Right cardiac atrium (tissue), 5 donors: ENCODE measurements around the gene PECR. TPM values are rescaled to one million over a fixed set of nuclear protein-coding genes. Genes with fewer than 3 reads are reported as not detected.

Experiments used
- ATAC-seq, 2 donors: fragments of 200-7000 bp; cut with Tn5 transposase; one replicate each; pipeline versions ENCODE4 v1.8.0 to v1.9.1; 2020; ENCODE audit warnings: moderate library complexity in 2 of 2, mild to moderate bottlenecking in 1 of 2
- DNase-seq, 3 donors: peaks; one replicate each; pipeline ENCODE4 v3.0.0-alpha.2; 2020
- H3K27ac ChIP-seq: one replicate; pipeline ENCODE4 v1.5.1; 2013; ENCODE audit warnings: mild to moderate bottlenecking, low read length, control low read depth, moderate library complexity
- H3K27me3 ChIP-seq: one replicate; pipeline ENCODE4 v1.6.1; 2013; ENCODE audit not compliant: control insufficient read depth, insufficient read depth
- H3K4me1 ChIP-seq: one replicate; pipeline ENCODE4 v1.6.1; 2013; ENCODE audit warnings: low read length; ENCODE audit not compliant: control insufficient read depth, insufficient read depth
- H3K4me3 ChIP-seq: one replicate; pipeline ENCODE4 v1.5.1; 2013; ENCODE audit warnings: low read length, control low read depth
- H3K9me3 ChIP-seq: one replicate; pipeline ENCODE4 v1.6.1; 2013; ENCODE audit warnings: low read length; ENCODE audit not compliant: control insufficient read depth
- WGBS: extraction: QIAGEN DNeasy Blood & Tissue Kit; methylation state at CpG from one replicate; pipeline ENCODE4 v1.1.7; 2013; 5-methylcytosine and 5-hydroxymethylcytosine counted together
- intact Hi-C, 4 donors: fragments of 100-400 bp; cut with DNase I; formaldehyde crosslinking; loops; one replicate each; pipeline versions ENCODE4 v1.11.0 to v1.14.0; 2022 to 2023
- long read RNA-seq, 4 donors: library from polyadenylated mRNA; unstranded; transcript quantifications; one replicate each; pipeline ENCODE4 v2.0.0, GENCODE V29; 2020 to 2021
- polyA plus RNA-seq: library from polyadenylated mRNA; stranded (reverse); fragments of 200-250 nt; gene quantifications from one replicate; pipeline ENCODE4 v1.2.3, GENCODE V29; 2013
- total RNA-seq, 4 donors: library from RNA; stranded (reverse); fragmentation: NEBNext Ultra II Directional; extraction: Animal tissue kit (Norgen Biotek cat#: 25700); gene quantifications; one replicate each; pipeline ENCODE4 v1.2.1, GENCODE V29; 2021
- donor health status: healthy with polysubstance abuse.
- donor health status: DM: no; HTN: yes; CAD: no.
- donor health status: DM: no; HTN: no; CAD: no.
- donor health status: DM: no; HTN: yes; CAD: no; lungs with severe emphysema.
- donor health status: DM: yes; HTN: yes; CAD: no.

PECR gene
- total RNA-seq (1 to 10 TPM; 2.9 to 7.9 (median 6.0) TPM), polyA plus RNA-seq (5.1 TPM)
- long read RNA-seq, donor 1, partial matches to known transcripts = 0 of 5 reads
- long read RNA-seq, donor 1, other reads (novel, unspliced or antisense) = 2 of 5 reads
- long read RNA-seq, donor 2, transcript PECR-201 (8 exons, 1,853 nt) = major isoform, 5 of 6 reads
- long read RNA-seq, donor 2, partial matches to known transcripts = 0 of 6 reads
- long read RNA-seq, donor 2, other reads (novel, unspliced or antisense) = 1 of 6 reads
- long read RNA-seq, donor 3, transcript PECR-201 (8 exons, 1,853 nt) = major isoform, 19 of 19 reads
- long read RNA-seq, donor 3, partial matches to known transcripts = 0 of 19 reads
- long read RNA-seq, donor 3, other reads (novel, unspliced or antisense) = 0 of 19 reads
- long read RNA-seq, donor 4, transcript PECR-201 (8 exons, 1,853 nt) = major isoform, 6 of 7 reads
- long read RNA-seq, donor 4, partial matches to known transcripts = 0 of 7 reads
- long read RNA-seq, donor 4, other reads (novel, unspliced or antisense) = 1 of 7 reads

- Histone ChIP-seq H3K4me3 (peak within 1 kb of the TSS; percentile 58), H3K9me3 (no peaks in the 10 kb centered on the region), H3K27ac (no peak within 1 kb of the TSS), H3K27me3 (no peaks in the 10 kb centered on the region), H3K4me1 (no peaks in the 10 kb centered on the region)
- intact Hi-C loops = no loop called here
- ATAC-seq = peak; percentile 99
- under 1% methylated on average over 44 of the region's 44 CpGs for WGBS
- DNase-seq = peak; percentile 85 to 94 (median 93)
Observed at GRCh38 chr2:216081487-216082116, at the start of gene PECR, which contains the start of gene TMEM169. Gene PECR (minus strand): TSS chr2:216081809. CDS start chr2:216081741, 68 bp downstream. Gene TMEM169 (plus strand): TSS chr2:216081919. CDS start chr2:216095964, 14,045 bp downstream.

- intact Hi-C loops = no loop called here
- Histone ChIP-seq H3K9me3 (no peaks in the 10 kb centered on the region), H3K27me3 (no peaks in the 10 kb centered on the region), H3K4me3 (no peak overlapping the region), H3K4me1 (no peaks in the 10 kb centered on the region), H3K27ac (no peak overlapping the region)
- no peak for ATAC-seq
- no peak for DNase-seq
- WGBS = 74% methylated on average over 6 of the region's 6 CpGs
Observed at GRCh38 chr2:216130346-216130971, 48.9 kb upstream of the PECR start.

- H3K27ac ChIP-seq = no peak overlapping the region
- H3K9me3 ChIP-seq = no peaks in the 10 kb centered on the region
- ATAC-seq (no peak), DNase-seq (no peak)
- no peaks in the 10 kb centered on the region for H3K4me1 ChIP-seq
- intact Hi-C loops = no loop called here
- WGBS = 86% methylated on average over 5 of the region's 5 CpGs
- no peaks in the 10 kb centered on the region for H3K27me3 ChIP-seq
- H3K4me3 ChIP-seq = no peak overlapping the region
Observed at GRCh38 chr2:216126943-216127342, 45.3 kb upstream of the PECR start.

GRCh38 chr2:216121255-216121654, 39.6 kb upstream of the PECR start:
- DNase-seq (no peak), ATAC-seq (no peak)
- no peak overlapping the region for H3K4me3 ChIP-seq
- intact Hi-C loops = no loop called here
- no peaks in the 10 kb centered on the region for H3K9me3 ChIP-seq
- 91% methylated on average over 3 of the region's 3 CpGs for WGBS
- H3K27ac ChIP-seq = no peak overlapping the region
- no peaks in the 10 kb centered on the region for H3K27me3 ChIP-seq
- no peaks in the 10 kb centered on the region for H3K4me1 ChIP-seq

GRCh38 chr2:216119986-216120385, 38.4 kb upstream of the PECR start:
- intact Hi-C loops = no loop called here
- no peak overlapping the region for H3K27ac ChIP-seq
- ATAC-seq (no peak), DNase-seq (no peak)
- H3K4me1 ChIP-seq = no peaks in the 10 kb centered on the region
- 89% methylated on average over 3 of the region's 3 CpGs for WGBS
- no peaks in the 10 kb centered on the region for H3K9me3 ChIP-seq
- H3K27me3 ChIP-seq = no peaks in the 10 kb centered on the region
- H3K4me3 ChIP-seq = no peak overlapping the region

GRCh38 chr2:216119146-216119545, 37.5 kb upstream of the PECR start:
- no peak for ATAC-seq
- Histone ChIP-seq H3K4me3 (no peak overlapping the region), H3K27ac (no peak overlapping the region), H3K9me3 (no peaks in the 10 kb centered on the region), H3K27me3 (no peaks in the 10 kb centered on the region), H3K4me1 (peaks cover 2% of the 10 kb centered on the region)
- no peak for DNase-seq
- intact Hi-C loops = no loop called here
- 82% methylated on average over 2 of the region's 2 CpGs for WGBS

- 90% methylated on average over 1 of the region's 1 CpG for WGBS
- Histone ChIP-seq H3K4me1 (peaks cover 2% of the 10 kb centered on the region), H3K27ac (no peak overlapping the region), H3K4me3 (no peak overlapping the region), H3K27me3 (no peaks in the 10 kb centered on the region), H3K9me3 (no peaks in the 10 kb centered on the region)
- intact Hi-C loops = no loop called here
- ATAC-seq (no peak), DNase-seq (no peak)
Observed at GRCh38 chr2:216118474-216118873, 36.9 kb upstream of the PECR start.

GRCh38 chr2:216117561-216118340, 36.1 kb upstream of the PECR start:
- intact Hi-C loops = no loop called here
- no peak overlapping the region for H3K4me3 ChIP-seq
- H3K27ac ChIP-seq = no peak overlapping the region
- ATAC-seq (no peak), DNase-seq (no peak)
- H3K27me3 ChIP-seq = no peaks in the 10 kb centered on the region
- WGBS = 73% methylated on average over 4 of the region's 4 CpGs
- H3K4me1 ChIP-seq = peaks cover 2% of the 10 kb centered on the region
- no peaks in the 10 kb centered on the region for H3K9me3 ChIP-seq

- DNase-seq = no peak
- Histone ChIP-seq H3K9me3 (no peaks in the 10 kb centered on the region), H3K4me1 (peaks cover 2% of the 10 kb centered on the region), H3K4me3 (no peak overlapping the region), H3K27me3 (no peaks in the 10 kb centered on the region), H3K27ac (no peak overlapping the region)
- 93% methylated on average over 1 of the region's 1 CpG for WGBS
- ATAC-seq = no peak
- intact Hi-C loops = no loop called here
Observed at GRCh38 chr2:216116418-216116817, 34.8 kb upstream of the PECR start.

GRCh38 chr2:216114714-216115531, 33.3 kb upstream of the PECR start:
- DNase-seq (peak; percentile 97 to 98 (median 98)), ATAC-seq (peak; percentile 96 to 98)
- 5% methylated on average over 29 of the region's 29 CpGs for WGBS
- peaks cover 2% of the 10 kb centered on the region for H3K4me1 ChIP-seq
- H3K9me3 ChIP-seq = no peaks in the 10 kb centered on the region
- intact Hi-C loops = no loop called here
- H3K4me3 ChIP-seq = peak overlapping the region; percentile 81
- H3K27me3 ChIP-seq = no peaks in the 10 kb centered on the region
- H3K27ac ChIP-seq = peak overlapping the region; percentile 93
